IgD-negative memory B cell (primary cell): ENCODE results near the gene TSGA10IP. TPM values are rescaled to one million over a fixed set of nuclear protein-coding genes. Genes with fewer than 3 reads are reported as not detected.

Source experiments
- H3K27ac Mint-ChIP-seq, 3 donors: one replicate each; pipeline ENCODE4 v1.8.0; 2020 to 2022; ENCODE audit warnings: mild to moderate bottlenecking in 3 of 3, mixed read lengths in 3 of 3, moderate library complexity in 1 of 3
- H3K27me3 Mint-ChIP-seq: one replicate; pipeline ENCODE4 v1.8.0; 2021; ENCODE audit warnings: mixed read lengths
- H3K36me3 Mint-ChIP-seq: one replicate; pipeline ENCODE4 v1.8.0; 2020; ENCODE audit warnings: mild to moderate bottlenecking, mixed read lengths
- H3K4me1 Mint-ChIP-seq, 3 donors: one replicate each; pipeline ENCODE4 v1.8.0; 2020 to 2022; ENCODE audit warnings: mixed read lengths in 3 of 3, mild to moderate bottlenecking in 1 of 3
- H3K4me3 Mint-ChIP-seq, 4 donors: one replicate each; pipeline ENCODE4 v1.8.0; 2020 to 2022; ENCODE audit warnings: mild to moderate bottlenecking in 4 of 4, mixed read lengths in 4 of 4, moderate library complexity in 3 of 4
- H3K9me3 Mint-ChIP-seq, 3 donors: one replicate each; pipeline ENCODE4 v1.8.0; 2020 to 2021; ENCODE audit warnings: mixed read lengths in 3 of 3, mild to moderate bottlenecking in 1 of 3
- polyA plus RNA-seq: library from polyadenylated mRNA; unstranded; fragments of 300-500 nt; fragmentation: Illumina TruSeq; gene quantifications from one replicate; pipeline ENCODE4 v1.2.3, GENCODE V29; 2021

Gene TSGA10IP
- polyA plus RNA-seq, 1 donor from 2014 or later: not detected

DNA sequence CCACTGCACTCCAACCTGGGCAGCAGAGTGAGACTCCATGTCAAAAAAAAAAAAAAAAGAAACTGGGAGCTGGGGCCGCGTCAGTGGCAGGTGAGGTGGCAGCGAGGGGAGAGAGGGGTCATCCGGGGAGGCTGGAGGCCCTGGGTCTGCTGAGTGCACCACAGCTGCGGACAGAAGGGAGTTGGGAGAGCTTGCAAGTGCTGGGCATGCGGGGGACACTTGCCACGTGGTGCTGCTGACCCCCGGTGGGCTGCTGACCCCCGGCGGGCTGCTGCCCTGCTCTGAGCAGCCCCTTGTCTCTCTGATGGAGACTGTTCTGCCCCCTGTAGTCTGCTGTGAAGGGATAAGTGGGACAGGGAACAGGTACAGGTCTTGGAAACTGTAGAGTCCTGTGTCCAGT lies 23.4 kb upstream of the TSGA10IP start:
- Mint-ChIP-seq H3K4me1 (peaks cover 7 to 9% (median 9%) of the 10 kb centered on the region in 3 donors), H3K27ac (peak overlapping the region in 1 of 3 donors; percentile 53), H3K36me3 (peaks cover 4% of the 10 kb centered on the region), H3K4me3 (peak overlapping the region in 3 of 4 donors; percentile 57 to 81 (median 57)), H3K27me3 (no peaks in the 10 kb centered on the region), H3K9me3 (no peaks in the 10 kb centered on the region)

DNA sequence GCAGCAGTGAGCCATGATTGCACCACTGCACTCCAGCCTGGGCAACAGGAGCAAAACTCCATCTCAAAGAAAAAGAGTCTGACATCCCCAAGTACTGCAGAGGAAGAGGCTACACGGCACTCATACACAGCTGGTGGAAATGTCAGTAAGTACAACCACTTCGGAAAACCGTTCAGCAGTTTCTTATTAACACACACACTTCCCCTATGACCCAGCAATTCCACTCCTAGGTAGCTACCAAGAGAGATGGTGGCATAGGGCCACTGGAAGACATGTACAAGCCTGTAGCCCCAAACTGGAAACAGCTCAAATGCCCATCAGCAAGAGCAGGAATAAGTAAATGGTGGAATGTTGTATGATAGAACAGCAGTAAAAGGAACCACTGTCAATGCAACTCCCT lies 22.7 kb upstream of the TSGA10IP start:
- H3K27ac Mint-ChIP-seq: peak overlapping the region in 2 of 3 donors; percentile 53 to 64
- peaks cover 7 to 12% (median 9%) of the 10 kb centered on the region in 3 donors for H3K4me1 Mint-ChIP-seq
- no peaks in the 10 kb centered on the region for H3K9me3 Mint-ChIP-seq
- H3K4me3 Mint-ChIP-seq: peak overlapping the region in 2 of 4 donors; percentile 57 to 81
- peaks cover 4% of the 10 kb centered on the region for H3K36me3 Mint-ChIP-seq
- H3K27me3 Mint-ChIP-seq: no peaks in the 10 kb centered on the region

DNA sequence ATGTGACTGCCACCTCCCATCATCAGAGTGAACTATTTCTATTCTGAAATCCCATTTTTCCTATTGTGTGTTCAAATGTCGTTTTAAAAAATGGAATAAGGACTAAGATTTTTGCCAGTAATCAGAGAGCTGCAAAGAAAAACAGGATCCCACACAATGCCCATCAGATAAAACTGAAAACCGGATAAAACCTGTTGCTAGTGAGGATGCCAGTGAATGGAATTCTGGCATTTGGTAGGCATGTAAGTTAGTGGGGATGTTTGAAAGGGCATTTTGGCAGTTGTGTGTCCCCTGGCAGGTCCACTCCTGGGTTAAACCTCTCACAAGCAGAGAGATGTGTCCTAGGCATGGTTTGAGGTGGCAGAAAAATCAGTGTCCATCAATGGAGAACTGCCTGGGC lies 19.9 kb upstream of the TSGA10IP start:
- Mint-ChIP-seq H3K9me3 (no peaks in the 10 kb centered on the region), H3K27me3 (no peaks in the 10 kb centered on the region), H3K27ac (peak overlapping the region in 1 of 3 donors; percentile 28), H3K36me3 (peaks cover 4% of the 10 kb centered on the region), H3K4me3 (peak overlapping the region in 1 of 4 donors; percentile 52), H3K4me1 (peaks cover 17 to 21% (median 19%) of the 10 kb centered on the region in 3 donors)

DNA sequence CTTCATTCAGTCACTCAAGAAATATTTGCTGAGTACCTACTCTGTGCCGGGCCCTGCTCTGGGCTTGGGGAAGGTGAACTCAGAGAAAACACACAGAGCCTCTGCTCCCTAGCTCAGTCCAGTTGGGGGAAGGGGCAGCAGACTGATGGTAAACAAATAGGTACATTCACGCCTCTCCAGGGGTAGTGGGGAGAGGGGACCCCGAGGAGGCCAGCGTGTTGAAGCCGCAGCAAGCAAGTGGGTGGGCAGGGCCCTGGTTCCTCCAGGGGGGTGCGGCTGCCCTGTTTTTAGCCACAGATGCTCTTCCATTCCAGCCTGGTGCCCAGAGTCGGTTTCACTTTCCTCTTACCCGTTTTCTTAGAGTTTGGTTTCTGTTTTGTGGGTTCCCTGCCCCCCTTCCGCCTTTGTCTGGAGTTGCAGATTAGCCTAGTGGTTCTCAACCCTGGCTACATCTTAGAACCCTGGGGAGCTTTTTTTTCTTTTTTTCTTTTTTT lies 17.3 kb upstream of the TSGA10IP start:
- peak overlapping the region; percentile 59 to 90 (median 76) for H3K4me3 Mint-ChIP-seq
- H3K36me3 Mint-ChIP-seq: peaks cover 2% of the 10 kb centered on the region
- H3K27me3 Mint-ChIP-seq: no peaks in the 10 kb centered on the region
- H3K9me3 Mint-ChIP-seq: no peaks in the 10 kb centered on the region
- H3K4me1 Mint-ChIP-seq: peaks cover 15 to 17% (median 16%) of the 10 kb centered on the region in 3 donors
- H3K27ac Mint-ChIP-seq: peak overlapping the region; percentile 68 to 97 (median 94)

DNA sequence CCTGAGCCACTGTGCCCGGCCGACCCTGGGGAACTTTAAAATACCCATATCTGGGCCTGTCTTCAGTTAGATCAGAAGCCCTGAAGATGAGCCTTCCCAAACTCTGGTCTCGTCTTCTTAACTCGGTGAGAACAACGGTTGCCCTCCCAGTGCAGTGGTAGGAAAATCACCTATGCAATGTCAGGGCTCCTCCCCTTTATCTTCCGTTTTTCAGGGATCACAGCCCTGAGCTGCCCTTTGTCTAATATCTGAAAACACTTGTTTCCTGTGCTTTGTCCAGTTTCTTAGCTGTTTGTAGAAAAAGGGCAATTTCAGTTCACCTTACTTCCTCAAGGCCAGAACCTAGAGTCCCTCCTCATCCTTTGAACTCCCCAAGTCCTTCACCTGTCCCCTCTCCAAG lies 16.6 kb upstream of the TSGA10IP start:
- H3K4me1 Mint-ChIP-seq: peaks cover 15 to 17% (median 16%) of the 10 kb centered on the region in 3 donors
- no peaks in the 10 kb centered on the region for H3K9me3 Mint-ChIP-seq
- peak overlapping the region in 3 of 4 donors; percentile 59 to 90 (median 84) for H3K4me3 Mint-ChIP-seq
- H3K36me3 Mint-ChIP-seq: no peaks in the 10 kb centered on the region
- H3K27me3 Mint-ChIP-seq: no peaks in the 10 kb centered on the region
- H3K27ac Mint-ChIP-seq: peak overlapping the region; percentile 68 to 97 (median 94)

DNA sequence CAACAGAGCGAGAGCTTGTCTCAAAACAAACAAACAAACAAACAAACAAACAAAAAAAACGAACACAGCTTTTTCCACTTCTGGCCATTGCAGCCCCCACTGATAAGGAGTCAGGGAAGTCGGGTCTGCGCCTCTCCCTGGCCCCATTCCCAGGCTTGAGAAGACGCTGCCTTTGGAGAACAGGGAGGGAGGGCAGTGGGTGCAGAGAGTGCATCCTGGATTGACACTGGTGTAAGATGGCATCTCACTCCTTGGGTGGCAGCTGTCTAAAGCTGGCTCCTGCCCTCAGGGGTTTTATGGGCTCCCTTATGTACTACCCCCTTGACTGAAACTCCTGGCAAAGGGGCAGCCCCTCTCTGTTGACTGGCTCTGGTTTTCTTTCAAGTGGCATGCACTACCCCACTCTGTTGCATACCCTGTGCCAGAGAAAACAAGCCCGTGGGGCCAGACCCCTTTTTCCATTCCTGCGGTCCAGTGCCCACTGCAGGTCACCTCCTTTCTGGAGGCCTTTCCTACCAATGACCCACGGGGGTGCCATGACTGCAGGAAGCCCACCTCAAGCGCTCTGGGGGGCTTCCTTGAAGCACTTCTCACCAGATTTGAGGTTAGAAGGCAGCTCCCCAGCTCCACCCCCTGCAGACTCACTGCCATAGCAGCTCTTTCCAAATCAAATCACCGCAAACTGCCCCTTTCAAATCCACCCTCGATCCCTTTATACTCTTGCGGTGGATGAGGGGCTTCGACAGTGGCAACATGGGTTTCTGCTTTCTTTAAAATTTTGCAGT lies 13.3 kb upstream of the TSGA10IP start:
- H3K36me3 Mint-ChIP-seq: no peaks in the 10 kb centered on the region
- H3K4me3 Mint-ChIP-seq: no peak overlapping the region
- H3K4me1 Mint-ChIP-seq: peaks cover 15 to 17% (median 15%) of the 10 kb centered on the region in 3 donors
- H3K27ac Mint-ChIP-seq: peak overlapping the region in 1 of 3 donors; percentile 46
- H3K9me3 Mint-ChIP-seq: no peaks in the 10 kb centered on the region
- H3K27me3 Mint-ChIP-seq: peaks cover 2% of the 10 kb centered on the region

DNA sequence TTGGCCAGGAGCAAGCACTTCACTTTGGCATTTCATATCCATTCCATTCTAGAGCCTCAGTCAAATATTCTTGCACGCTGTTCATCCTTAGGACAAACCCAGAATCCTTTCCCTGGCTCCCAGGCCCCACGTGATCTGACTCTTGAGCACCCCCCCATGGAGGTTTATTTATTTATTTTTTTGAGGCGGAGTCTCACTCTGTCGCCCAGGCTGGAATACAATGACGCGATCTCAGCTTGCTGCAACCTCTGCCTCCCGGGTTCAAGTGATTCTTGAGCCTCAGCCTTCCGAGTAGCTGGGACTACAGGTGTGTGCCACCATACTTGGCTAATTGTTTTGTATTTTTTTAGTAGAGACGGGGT lies 12.7 kb upstream of the TSGA10IP start:
- Mint-ChIP-seq H3K27ac (no peak overlapping the region), H3K4me3 (peak overlapping the region in 1 of 4 donors; percentile 47), H3K9me3 (no peaks in the 10 kb centered on the region), H3K36me3 (no peaks in the 10 kb centered on the region), H3K4me1 (peaks cover 11 to 14% (median 12%) of the 10 kb centered on the region in 3 donors), H3K27me3 (peaks cover 2% of the 10 kb centered on the region)

DNA sequence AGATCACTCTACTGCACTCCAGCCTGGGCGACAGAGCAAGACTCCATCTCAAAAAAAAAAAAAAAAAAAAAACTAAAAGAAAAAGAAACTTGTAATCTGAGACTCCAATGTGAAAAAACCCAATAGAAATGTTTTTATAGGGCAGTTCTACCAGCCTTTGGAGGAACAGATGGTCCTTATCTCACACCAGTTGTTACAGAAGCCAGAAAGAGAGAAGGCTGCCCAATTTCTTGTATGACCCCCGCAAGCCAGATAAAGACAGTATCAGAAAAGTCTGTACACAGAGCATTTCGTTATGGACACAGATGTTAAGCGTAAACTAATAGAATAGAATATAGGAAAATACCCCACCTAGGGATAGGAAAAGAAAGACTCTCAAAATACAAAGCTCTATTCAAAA lies 11.3 kb upstream of the TSGA10IP start:
- H3K4me1 Mint-ChIP-seq: peaks cover 1 to 3% (median 2%) of the 10 kb centered on the region in 3 donors
- no peak overlapping the region for H3K27ac Mint-ChIP-seq
- H3K9me3 Mint-ChIP-seq: no peaks in the 10 kb centered on the region
- peaks cover 2% of the 10 kb centered on the region for H3K27me3 Mint-ChIP-seq
- H3K4me3 Mint-ChIP-seq: no peak overlapping the region
- no peaks in the 10 kb centered on the region for H3K36me3 Mint-ChIP-seq

DNA sequence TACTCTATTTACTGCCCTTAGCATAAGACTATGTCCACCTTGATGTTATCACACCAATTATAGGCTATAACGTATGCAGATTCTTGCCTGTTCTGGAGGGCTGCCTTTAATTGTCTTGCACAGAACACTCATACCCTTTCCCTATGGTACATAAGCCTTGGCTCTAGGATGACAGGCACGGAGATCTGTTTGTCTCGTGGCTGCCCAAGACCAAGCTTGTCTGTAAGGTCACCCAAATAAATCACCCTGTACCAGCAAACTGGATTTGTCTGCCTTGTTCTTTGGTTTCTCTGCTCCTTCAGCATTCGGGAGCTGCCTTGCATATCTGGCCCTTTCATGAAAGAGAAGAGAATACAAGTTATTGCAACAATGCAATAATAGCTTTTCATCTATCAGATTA lies 7.5 kb upstream of the TSGA10IP start:
- H3K27me3 Mint-ChIP-seq: peaks cover 2% of the 10 kb centered on the region

DNA sequence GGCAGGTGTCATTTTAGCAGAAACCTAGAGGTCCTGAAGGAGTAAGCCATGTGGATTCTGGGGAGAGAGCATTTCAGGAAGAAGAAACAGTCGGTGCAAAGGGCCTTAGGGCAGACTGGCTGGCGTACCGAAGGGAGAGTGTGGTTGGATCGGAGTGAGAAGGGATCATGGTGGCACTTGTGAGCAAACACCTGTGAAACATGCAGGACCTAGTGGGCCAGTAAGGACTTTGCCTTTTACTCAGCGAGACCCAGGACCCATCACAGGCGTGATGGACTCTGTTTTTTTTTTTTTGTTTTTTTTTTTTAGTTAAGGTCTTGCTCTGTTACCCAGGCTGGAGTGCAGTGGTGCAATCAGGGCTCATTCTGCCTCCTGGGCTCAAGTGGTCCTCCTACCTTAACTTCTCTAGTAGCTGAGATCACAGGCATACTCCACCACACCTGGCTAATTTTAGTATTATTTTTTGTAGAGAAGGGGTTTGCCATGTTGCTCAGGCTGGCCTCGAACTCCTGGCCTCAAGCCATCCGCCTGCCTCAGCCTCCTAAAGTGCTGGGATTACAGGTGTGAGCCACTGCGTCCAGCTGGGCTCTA lies 3.5 kb upstream of the TSGA10IP start:
- H3K36me3 Mint-ChIP-seq: no peaks in the 10 kb centered on the region
- H3K27ac Mint-ChIP-seq: no peak overlapping the region
- H3K4me3 Mint-ChIP-seq: peak overlapping the region in 1 of 4 donors; percentile 13
- H3K27me3 Mint-ChIP-seq: peaks cover under 1% of the 10 kb centered on the region
- no peaks in the 10 kb centered on the region for H3K9me3 Mint-ChIP-seq
- peaks cover 6 to 12% (median 9%) of the 10 kb centered on the region in 3 donors for H3K4me1 Mint-ChIP-seq

More for the DNA sequence above, 7.5 kb upstream of the TSGA10IP start:
- Mint-ChIP-seq H3K9me3 (no peaks in the 10 kb centered on the region), H3K36me3 (no peaks in the 10 kb centered on the region), H3K4me1 (peaks cover 6 to 12% (median 9%) of the 10 kb centered on the region in 3 donors), H3K4me3 (no peak overlapping the region), H3K27ac (no peak overlapping the region)

DNA sequence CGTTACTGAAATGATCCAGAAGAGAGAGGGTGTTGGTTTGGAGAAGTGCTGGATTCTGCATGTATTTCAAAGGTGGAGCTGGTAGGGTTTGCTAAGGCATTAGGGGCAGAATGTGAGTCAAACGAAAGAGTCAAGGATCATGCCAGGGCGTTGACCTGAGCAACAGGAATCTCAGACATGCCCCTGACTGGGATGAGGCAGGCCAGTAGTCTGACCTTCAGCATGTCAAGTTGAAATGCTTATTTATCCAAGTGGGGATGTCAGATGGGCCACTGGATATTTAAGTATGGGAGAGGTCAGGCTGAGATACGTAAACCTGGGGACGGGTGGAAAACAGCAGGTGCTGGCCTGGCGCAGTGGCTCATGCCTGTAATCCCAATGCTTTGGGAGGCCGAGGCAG lies 2.7 kb upstream of the TSGA10IP start:
- H3K27me3 Mint-ChIP-seq: peaks cover 1% of the 10 kb centered on the region
- H3K27ac Mint-ChIP-seq: no peak overlapping the region
- H3K4me1 Mint-ChIP-seq: peaks cover 6 to 12% (median 9%) of the 10 kb centered on the region in 3 donors
- no peak overlapping the region for H3K4me3 Mint-ChIP-seq
- no peaks in the 10 kb centered on the region for H3K36me3 Mint-ChIP-seq
- H3K9me3 Mint-ChIP-seq: no peaks in the 10 kb centered on the region

DNA sequence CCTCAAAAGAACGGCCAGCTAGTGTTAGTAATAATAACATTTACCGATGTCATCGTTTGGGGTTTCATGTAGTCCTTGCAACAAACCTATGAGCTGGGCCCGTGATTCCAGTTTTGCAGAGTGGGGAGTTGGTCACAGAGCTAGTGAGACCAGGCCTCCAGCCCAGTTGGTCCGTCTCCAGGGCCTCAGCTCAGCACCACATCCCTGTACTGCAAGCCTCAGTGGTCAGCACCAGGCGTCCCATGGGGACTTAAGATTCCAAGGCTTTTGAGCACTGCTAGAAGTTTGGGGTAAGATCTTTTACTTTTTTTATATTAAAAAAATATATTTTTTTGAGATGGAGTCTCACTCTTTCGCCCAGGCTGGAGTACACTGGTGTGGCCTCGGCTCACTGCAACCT lies 1.1 kb upstream of the TSGA10IP start:
- H3K36me3 Mint-ChIP-seq: no peaks in the 10 kb centered on the region
- H3K27ac Mint-ChIP-seq: peak overlapping the region in 1 of 3 donors; percentile 45
- peaks cover 6 to 10% (median 9%) of the 10 kb centered on the region in 3 donors for H3K4me1 Mint-ChIP-seq
- H3K9me3 Mint-ChIP-seq: no peaks in the 10 kb centered on the region
- H3K4me3 Mint-ChIP-seq: no peak overlapping the region
- H3K27me3 Mint-ChIP-seq: peaks cover 1% of the 10 kb centered on the region

DNA sequence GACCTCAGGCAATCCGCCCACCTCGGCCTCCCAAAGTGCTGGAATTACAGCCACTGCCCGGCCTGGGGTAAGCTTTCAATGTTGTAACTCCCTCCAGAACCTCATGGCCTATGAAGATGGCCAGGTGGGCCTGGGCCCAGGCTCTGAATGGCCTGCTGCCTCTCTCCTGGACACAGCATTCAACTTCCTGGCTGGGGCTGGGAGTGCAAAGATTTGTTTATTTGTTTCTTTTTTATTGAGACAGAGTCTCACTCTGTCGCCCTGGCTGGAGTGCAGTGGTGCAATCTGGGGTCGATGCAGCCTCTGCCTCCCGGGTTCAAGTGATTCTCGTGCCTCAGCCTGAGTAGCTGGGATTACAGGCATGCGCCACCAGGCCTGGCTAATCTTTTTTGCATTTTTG lies 513 bp upstream of the TSGA10IP start:
- no peaks in the 10 kb centered on the region for H3K36me3 Mint-ChIP-seq
- H3K27ac Mint-ChIP-seq: no peak overlapping the region
- no peak overlapping the region for H3K4me3 Mint-ChIP-seq
- H3K9me3 Mint-ChIP-seq: no peaks in the 10 kb centered on the region
- H3K27me3 Mint-ChIP-seq: peaks cover 1% of the 10 kb centered on the region
- peaks cover 6 to 10% (median 9%) of the 10 kb centered on the region in 3 donors for H3K4me1 Mint-ChIP-seq

DNA sequence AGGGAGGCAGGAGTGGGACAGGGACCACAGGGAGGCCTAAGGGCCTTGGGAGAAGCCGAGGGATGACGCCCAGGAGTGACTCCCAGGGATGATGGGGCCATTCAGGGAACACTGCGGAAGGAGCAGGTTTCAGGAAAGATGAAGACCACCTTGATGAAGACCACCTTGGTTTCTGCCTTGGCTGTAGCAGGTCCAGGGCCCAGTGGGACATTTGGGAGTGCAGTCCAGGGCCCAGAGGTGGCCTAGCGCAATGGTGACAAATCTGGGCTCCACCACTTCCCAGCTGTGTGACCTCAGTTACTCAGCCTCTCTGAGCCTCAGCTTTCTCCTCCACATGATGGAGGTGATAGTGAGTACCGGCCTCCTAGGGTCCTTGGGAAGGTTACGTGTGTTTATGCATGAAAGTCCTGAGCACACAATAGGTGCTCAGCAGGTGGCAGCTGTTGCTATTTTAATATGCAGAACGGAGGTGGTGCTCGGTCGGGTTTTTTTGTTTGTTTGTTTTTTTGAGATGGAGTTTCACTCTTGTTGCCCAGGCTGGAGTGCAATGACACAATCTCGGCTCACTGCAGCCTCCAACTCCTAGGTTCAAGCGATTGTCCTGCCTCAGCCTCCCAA lies 770 bp downstream of the TSGA10IP start:
- no peak overlapping the region for H3K4me3 Mint-ChIP-seq

DNA sequence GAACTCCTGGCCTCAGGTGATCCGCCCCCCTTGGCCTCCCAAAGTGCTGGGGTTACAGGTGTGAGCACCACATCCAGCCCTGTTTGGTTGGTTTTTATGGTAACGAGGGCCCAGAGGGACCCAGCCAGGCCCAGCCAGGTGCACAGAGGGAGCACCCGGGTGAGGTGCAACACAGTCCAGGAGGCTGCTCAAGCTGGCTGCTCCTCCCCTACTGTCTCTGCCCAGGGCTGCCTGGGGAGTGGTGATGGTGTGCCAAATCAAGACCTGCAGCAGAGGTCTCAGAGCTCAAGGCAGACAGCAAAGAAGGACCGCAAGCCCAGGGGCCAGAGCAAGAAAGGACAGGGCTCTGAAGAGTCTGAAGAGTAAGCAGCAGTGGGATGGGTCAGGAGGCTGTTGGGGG lies 1.4 kb downstream of the TSGA10IP start:
- Mint-ChIP-seq H3K36me3 (no peaks in the 10 kb centered on the region), H3K4me3 (no peak overlapping the region), H3K9me3 (no peaks in the 10 kb centered on the region), H3K27me3 (peaks cover 1% of the 10 kb centered on the region), H3K4me1 (peaks cover 0 to 4% (median under 1%) of the 10 kb centered on the region in 3 donors), H3K27ac (no peak overlapping the region)

More for the DNA sequence above, 770 bp downstream of the TSGA10IP start:
- Mint-ChIP-seq H3K4me1 (peaks cover 6 to 9% (median 7%) of the 10 kb centered on the region in 3 donors), H3K27me3 (peaks cover 1% of the 10 kb centered on the region), H3K27ac (no peak overlapping the region), H3K9me3 (no peaks in the 10 kb centered on the region), H3K36me3 (no peaks in the 10 kb centered on the region)
